ENCODE data around the gene GALE.
"Not testable (repeated sequence)": the region's sequence is repeated elsewhere in the genome, so short reads cannot be mapped to it uniquely, and the experiment has no call there.

GALE gene

DNA sequence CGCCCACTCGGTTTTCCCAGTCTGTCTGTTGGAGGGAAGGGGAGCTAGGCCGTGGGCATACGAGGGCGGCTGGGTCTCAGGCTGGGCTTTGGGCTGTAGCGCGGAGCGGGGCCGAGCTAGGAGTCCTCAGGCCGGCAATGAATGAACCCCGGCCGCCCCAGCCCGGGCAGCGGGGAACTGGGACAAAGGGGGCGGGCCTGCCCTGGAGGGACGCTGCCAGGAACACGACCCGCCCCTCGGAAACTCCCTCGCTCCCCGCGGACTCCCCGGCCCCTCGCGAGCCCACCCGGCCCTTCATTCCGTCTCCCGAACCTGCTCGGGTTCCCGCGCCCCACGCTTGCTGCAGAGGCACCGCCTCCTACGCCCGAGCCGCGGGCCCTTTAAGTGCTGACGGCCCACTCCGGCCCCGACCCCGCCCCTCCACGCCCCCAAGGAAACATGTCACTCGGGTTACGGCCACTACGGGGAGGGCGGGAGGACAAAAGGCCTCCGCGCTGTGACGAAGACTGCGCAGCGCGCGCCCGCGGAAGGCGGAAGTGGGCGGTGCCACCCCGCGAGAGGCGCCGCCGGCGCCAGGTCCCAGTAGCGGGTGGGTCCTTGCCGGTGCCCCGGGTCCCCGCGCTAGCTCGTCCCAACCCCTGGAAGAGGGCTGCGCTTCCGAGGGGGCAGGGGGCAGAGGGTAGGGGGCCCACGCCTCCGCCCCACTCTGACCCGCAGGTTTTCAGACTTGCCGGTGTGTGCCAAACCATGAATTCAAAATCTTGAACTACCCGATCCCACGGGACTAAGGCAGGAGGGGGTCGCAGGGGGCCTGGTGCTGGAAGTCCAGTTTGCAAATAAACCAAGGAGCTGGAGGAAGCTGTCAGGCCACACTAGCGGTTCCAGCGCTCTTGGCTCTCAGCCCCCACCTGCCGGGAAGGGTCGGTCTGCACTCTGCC, at the start of gene GALE:
GALE (minus strand) TSS at position 355 of the 938 bp plus-strand sequence. CDS start 1,747 bp downstream, outside the sequence.
- peaks cover 7% of the 10 kb centered on the region; the same call in 1 of the 2 replicates for H3K36me3 ChIP-seq (ENCODE audit: insufficient read depth, low read length)
- H3K27ac ChIP-seq (ENCODE audit: low read depth, low read length), result peak within 1 kb of the TSS; percentile 74
- H3K79me2 ChIP-seq (ENCODE audit: control insufficient read depth, insufficient read depth, low read length, unreplicated experiment), result peaks cover 7% of the 10 kb centered on the region
- no peaks in the 10 kb centered on the region for H3K27me3 ChIP-seq (ENCODE audit: insufficient read depth, low read length)
- peak within 1 kb of the TSS; percentile 87 for H2AFZ ChIP-seq (ENCODE audit: low read length, unreplicated experiment)
- H3K4me3 ChIP-seq (ENCODE audit: low read depth, low read length), result peak within 1 kb of the TSS; percentile 95
- peaks cover 10% of the 10 kb centered on the region for H3K4me1 ChIP-seq (ENCODE audit: control insufficient read depth, insufficient read depth, low read length, unreplicated experiment)

DNA sequence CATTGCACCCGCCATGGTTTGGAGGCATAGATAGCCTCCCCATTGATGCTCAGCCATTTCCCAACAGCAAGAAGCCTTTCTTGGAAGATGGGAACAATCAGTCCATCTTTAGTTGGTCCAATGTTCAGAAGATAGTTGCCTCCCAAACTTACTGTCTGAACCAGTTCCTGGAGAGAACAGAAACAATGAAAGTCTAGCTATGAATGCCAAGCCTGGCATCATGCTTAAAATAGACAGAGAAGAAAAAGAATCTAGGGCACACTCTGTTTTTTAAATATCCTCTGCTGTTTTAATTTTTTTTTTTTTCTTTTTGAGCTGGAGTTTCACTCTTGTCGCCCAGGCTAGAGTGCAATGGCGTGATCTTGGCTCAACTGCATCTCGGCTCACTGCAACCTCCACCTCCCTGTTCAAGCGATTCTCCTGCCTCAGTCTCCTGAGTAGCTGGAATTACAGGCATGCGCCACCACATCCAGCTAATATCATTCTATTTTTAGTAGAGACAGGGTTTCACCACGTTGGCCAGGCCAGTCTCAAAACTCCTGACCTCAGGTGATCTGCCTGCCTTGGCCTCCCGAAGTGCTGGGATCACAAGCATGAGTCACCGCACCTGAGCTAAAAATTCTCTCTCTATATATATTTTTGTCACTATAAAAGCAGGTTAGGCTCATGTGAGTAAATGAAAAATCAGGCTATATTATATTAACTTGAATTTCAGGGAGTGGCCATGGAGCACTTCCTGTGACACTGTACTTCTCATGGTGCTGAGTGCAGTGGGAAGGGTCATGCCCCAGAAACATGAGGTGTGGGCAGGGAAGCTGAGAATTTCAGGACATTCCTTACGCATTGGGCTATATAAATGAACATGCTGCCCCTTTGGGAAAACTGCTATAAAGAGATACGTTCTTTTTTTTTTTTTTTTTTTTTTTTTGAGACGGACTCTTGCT, 48.4 kb upstream of the GALE start:
- Histone ChIP-seq H3K4me3 (ENCODE audit: low read depth, low read length) (no peak overlapping the region), H3K27me3 (ENCODE audit: insufficient read depth, low read length) (no peaks in the 10 kb centered on the region), H3K27ac (ENCODE audit: low read depth, low read length) (no peak overlapping the region), H3K4me1 (ENCODE audit: control insufficient read depth, insufficient read depth, low read length, unreplicated experiment) (no peaks in the 10 kb centered on the region), H2AFZ (ENCODE audit: low read length, unreplicated experiment) (no peak overlapping the region), H3K79me2 (ENCODE audit: control insufficient read depth, insufficient read depth, low read length, unreplicated experiment) (no peaks in the 10 kb centered on the region), H3K36me3 (ENCODE audit: insufficient read depth, low read length) (0 out of 2 replicates have a peak, but pooled peaks cover 5% of the 10 kb centered on the region)

DNA sequence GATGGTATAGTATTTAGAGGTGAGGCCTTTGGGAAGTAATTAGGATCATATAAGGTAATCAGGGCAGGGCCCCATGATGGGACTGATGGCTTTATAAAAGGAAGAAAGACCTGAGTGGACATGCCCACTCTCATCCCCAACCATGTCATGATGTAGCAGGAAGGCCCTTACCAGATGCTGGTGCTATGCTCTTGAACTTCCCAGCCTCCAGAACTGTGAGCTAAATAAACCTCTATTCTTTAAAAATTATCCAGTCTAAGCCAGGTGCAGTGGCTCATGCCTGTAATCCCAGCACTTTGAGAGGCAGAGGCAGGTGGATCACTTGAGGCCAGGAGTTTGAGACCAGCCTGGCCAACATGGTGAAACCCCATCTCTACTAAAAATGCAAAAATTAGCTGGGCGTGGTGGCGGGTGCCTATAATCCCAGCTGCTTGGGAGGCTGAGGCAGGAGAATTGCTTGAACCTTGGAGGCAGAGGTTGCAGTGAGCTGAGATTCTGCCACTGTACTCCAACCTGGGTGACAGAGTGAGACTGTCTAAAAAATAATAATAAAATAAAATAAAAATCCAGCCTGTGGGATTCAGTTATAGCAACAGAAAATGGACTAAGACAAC, 47.0 kb upstream of the GALE start:
- H2AFZ ChIP-seq (ENCODE audit: low read length, unreplicated experiment); H3K4me1 ChIP-seq (ENCODE audit: control insufficient read depth, insufficient read depth, low read length, unreplicated experiment); H3K27me3 ChIP-seq (ENCODE audit: insufficient read depth, low read length); H3K27ac ChIP-seq (ENCODE audit: low read depth, low read length); H3K36me3 ChIP-seq (ENCODE audit: insufficient read depth, low read length); H3K4me3 ChIP-seq (ENCODE audit: low read depth, low read length); H3K79me2 ChIP-seq (ENCODE audit: control insufficient read depth, insufficient read depth, low read length, unreplicated experiment): not testable (repeated sequence)

DNA sequence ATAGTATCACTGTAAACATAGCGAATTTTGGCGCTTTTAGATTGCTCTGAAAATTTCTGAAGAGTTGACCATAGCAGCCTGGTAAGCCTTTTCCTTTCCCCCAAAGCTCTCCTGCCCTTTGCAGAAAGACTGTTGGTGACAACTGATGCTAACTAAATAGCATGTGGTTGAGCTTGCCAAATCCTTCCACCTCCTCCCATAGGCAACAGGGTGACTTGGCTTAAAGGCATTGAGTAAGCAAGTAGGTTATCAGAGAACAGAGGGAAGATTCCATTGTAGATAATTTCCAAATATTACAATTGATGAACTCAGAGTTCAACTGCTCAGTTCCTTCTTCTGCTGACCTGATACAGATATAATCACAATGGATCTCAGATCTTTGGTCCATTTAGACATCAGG, 44.6 kb upstream of the GALE start:
- Histone ChIP-seq H3K4me3 (ENCODE audit: low read depth, low read length) (no peak overlapping the region), H3K4me1 (ENCODE audit: control insufficient read depth, insufficient read depth, low read length, unreplicated experiment) (no peaks in the 10 kb centered on the region), H3K79me2 (ENCODE audit: control insufficient read depth, insufficient read depth, low read length, unreplicated experiment) (no peaks in the 10 kb centered on the region), H2AFZ (ENCODE audit: low read length, unreplicated experiment) (no peak overlapping the region), H3K27me3 (ENCODE audit: insufficient read depth, low read length) (0 out of 2 replicates have a peak, but pooled peaks cover 9% of the 10 kb centered on the region), H3K27ac (ENCODE audit: low read depth, low read length) (no peak overlapping the region), H3K36me3 (ENCODE audit: insufficient read depth, low read length) (0 out of 2 replicates have a peak, but pooled peaks cover 5% of the 10 kb centered on the region)

DNA sequence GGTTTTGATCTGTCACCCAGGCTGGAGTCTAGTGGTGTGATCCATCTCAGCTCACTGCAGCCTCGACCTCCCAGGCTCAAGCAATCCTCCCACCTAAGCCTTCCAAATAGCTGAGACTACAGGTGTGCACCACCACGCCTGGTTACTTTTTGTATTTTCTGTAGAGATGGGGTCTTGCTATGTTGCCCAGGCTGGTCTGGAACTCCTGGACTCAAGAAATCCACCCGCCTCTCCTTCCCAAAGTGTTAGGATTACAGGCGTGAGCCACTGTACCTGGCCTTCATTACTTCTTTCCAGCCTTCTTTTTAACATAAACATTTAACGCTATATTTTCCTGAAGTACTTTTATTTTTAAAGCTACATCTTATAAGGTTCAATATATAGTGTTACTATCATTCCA, 43.1 kb upstream of the GALE start:
- Histone ChIP-seq H3K36me3 (ENCODE audit: insufficient read depth, low read length) (0 out of 2 replicates have a peak, but pooled peaks cover 5% of the 10 kb centered on the region), H3K4me3 (ENCODE audit: low read depth, low read length) (no peak overlapping the region), H3K27ac (ENCODE audit: low read depth, low read length) (no peak overlapping the region), H3K79me2 (ENCODE audit: control insufficient read depth, insufficient read depth, low read length, unreplicated experiment) (no peaks in the 10 kb centered on the region), H3K27me3 (ENCODE audit: insufficient read depth, low read length) (0 out of 2 replicates have a peak, but pooled peaks cover 9% of the 10 kb centered on the region), H3K4me1 (ENCODE audit: control insufficient read depth, insufficient read depth, low read length, unreplicated experiment) (no peaks in the 10 kb centered on the region), H2AFZ (ENCODE audit: low read length, unreplicated experiment) (no peak overlapping the region)

DNA sequence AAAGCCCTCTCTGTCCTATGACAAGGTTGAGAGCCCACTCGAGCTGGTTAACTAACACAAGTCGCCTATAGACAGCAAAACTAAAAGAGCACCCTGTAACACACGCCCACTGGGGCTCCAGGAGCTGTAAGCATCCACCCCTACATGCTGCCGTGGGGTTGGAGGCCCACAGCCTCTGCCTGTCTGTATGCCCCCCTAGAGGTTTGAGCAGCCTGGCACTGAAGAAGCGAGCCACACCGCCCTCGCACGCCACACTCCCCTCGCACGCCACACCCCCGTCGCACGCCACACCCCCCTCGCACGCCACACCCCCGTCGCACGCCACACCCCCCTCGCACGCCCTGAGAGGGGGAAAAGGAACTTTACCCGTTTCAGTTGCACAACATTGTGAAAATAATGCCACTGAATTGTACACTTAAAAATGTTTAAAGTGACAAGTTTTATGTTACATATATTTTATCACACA, 37.9 kb upstream of the GALE start:
- Histone ChIP-seq H3K27me3 (ENCODE audit: insufficient read depth, low read length) (peaks cover 23% of the 10 kb centered on the region), H3K4me3 (ENCODE audit: low read depth, low read length) (peak overlapping the region; percentile 64), H3K4me1 (ENCODE audit: control insufficient read depth, insufficient read depth, low read length, unreplicated experiment) (no peaks in the 10 kb centered on the region), H3K79me2 (ENCODE audit: control insufficient read depth, insufficient read depth, low read length, unreplicated experiment) (no peaks in the 10 kb centered on the region), H2AFZ (ENCODE audit: low read length, unreplicated experiment) (no peak overlapping the region), H3K27ac (ENCODE audit: low read depth, low read length) (no peak overlapping the region), H3K36me3 (ENCODE audit: insufficient read depth, low read length) (no peaks in the 10 kb centered on the region)

DNA sequence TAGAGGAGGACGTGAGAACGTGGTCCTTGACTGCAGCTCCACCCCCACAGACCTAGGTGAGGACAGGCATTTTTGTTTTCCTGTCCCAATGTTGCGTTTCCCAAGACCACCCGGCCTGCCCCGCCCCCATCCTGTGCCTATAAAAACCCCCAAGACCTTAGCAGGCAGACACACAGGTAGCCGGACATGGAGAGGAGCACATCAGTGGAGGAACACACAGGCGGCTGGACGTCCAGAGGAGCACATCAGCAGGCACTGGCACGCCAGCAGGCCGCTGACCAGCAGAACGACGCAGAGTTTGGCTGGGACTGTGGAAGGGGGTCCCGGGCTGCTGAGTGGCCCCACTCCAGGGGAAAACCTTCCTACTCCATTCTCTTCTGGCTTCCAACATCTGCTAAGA, 37.4 kb upstream of the GALE start:
- H3K27ac ChIP-seq (ENCODE audit: low read depth, low read length), result no peak overlapping the region
- H3K79me2 ChIP-seq (ENCODE audit: control insufficient read depth, insufficient read depth, low read length, unreplicated experiment), result no peaks in the 10 kb centered on the region
- peaks cover 23% of the 10 kb centered on the region for H3K27me3 ChIP-seq (ENCODE audit: insufficient read depth, low read length)
- peak overlapping the region; percentile 64 for H3K4me3 ChIP-seq (ENCODE audit: low read depth, low read length)
- no peaks in the 10 kb centered on the region for H3K36me3 ChIP-seq (ENCODE audit: insufficient read depth, low read length)
- no peaks in the 10 kb centered on the region for H3K4me1 ChIP-seq (ENCODE audit: control insufficient read depth, insufficient read depth, low read length, unreplicated experiment)
- H2AFZ ChIP-seq (ENCODE audit: low read length, unreplicated experiment), result no peak overlapping the region

DNA sequence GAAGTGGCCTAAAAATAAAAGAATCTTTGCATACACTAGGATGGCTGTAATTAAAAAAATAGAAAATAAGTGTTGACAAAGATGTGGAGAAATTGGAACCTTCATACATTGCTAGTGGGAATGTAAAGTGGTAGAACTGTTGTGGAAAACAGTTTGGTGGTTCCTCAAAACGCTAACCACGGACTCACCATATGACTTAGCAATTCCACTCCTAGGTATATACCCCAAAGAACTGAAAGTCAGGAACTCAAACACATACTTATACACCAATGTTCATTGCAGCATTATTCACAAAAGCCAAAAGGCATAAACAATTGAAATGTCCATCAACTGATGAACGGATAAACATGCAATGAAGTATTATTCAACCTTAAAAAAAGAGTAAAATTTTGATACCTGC, 35.5 kb upstream of the GALE start:
- Histone ChIP-seq H3K27me3 (ENCODE audit: insufficient read depth, low read length) (peaks cover 14% of the 10 kb centered on the region), H3K4me1 (ENCODE audit: control insufficient read depth, insufficient read depth, low read length, unreplicated experiment) (no peaks in the 10 kb centered on the region), H3K36me3 (ENCODE audit: insufficient read depth, low read length) (no peaks in the 10 kb centered on the region), H3K27ac (ENCODE audit: low read depth, low read length) (no peak overlapping the region), H3K4me3 (ENCODE audit: low read depth, low read length) (no peak overlapping the region), H2AFZ (ENCODE audit: low read length, unreplicated experiment) (no peak overlapping the region), H3K79me2 (ENCODE audit: control insufficient read depth, insufficient read depth, low read length, unreplicated experiment) (no peaks in the 10 kb centered on the region)

DNA sequence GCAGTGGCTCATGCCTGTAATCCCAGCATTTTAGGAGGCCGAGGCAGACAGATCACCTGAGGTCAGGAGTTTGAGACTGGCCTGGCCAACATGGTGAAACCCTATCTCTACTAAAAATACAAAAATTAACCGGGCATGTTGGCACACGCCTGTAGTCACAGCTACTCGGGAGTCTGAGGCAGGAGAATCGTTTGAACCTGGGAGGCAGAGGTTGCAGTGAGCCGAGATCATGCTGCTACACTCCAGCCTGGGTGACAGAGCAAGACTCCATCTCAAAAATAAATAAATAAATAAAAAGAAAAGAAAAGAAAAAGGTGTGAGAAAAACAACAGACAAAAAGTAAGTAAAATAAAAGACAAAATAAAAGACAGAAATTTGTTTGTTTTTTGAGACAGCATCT, 33.6 kb upstream of the GALE start:
- H3K4me1 ChIP-seq (ENCODE audit: control insufficient read depth, insufficient read depth, low read length, unreplicated experiment); H2AFZ ChIP-seq (ENCODE audit: low read length, unreplicated experiment); H3K79me2 ChIP-seq (ENCODE audit: control insufficient read depth, insufficient read depth, low read length, unreplicated experiment); H3K27ac ChIP-seq (ENCODE audit: low read depth, low read length); H3K4me3 ChIP-seq (ENCODE audit: low read depth, low read length); H3K36me3 ChIP-seq (ENCODE audit: insufficient read depth, low read length): not testable (repeated sequence)
- H3K27me3 ChIP-seq (ENCODE audit: insufficient read depth, low read length), result peaks cover 14% of the 10 kb centered on the region

DNA sequence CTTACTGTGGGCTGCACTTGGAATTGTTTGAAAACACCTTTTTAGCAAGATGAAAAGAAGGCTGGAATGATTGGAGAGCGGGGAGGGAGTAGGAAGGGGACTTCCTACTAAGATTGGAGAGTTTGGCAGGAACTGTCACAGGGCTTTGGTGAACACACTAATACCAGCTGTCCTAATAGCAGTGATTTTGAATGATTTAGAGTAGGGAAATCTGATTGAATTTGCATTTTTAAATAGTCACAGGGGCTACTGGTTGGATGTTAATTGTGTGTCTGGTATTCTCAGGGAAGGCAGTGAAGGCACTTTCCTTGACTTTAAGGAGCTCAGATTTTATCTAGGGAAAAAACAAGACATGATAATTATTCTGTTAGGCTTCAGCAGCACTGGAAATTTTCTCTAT, 27.2 kb upstream of the GALE start:
- H3K79me2 ChIP-seq (ENCODE audit: control insufficient read depth, insufficient read depth, low read length, unreplicated experiment), result peaks cover 17% of the 10 kb centered on the region
- H3K27me3 ChIP-seq (ENCODE audit: insufficient read depth, low read length), result no peaks in the 10 kb centered on the region
- H3K27ac ChIP-seq (ENCODE audit: low read depth, low read length), result no peak overlapping the region
- H3K4me1 ChIP-seq (ENCODE audit: control insufficient read depth, insufficient read depth, low read length, unreplicated experiment), result peaks cover 12% of the 10 kb centered on the region
- no peaks in the 10 kb centered on the region for H3K36me3 ChIP-seq (ENCODE audit: insufficient read depth, low read length)
- peak overlapping the region; percentile 52 for H2AFZ ChIP-seq (ENCODE audit: low read length, unreplicated experiment)
- no peak overlapping the region for H3K4me3 ChIP-seq (ENCODE audit: low read depth, low read length)
